Lower leg skin (tissue), 3 donors: ENCODE data around the gene HOXB2.

Experiments
- CTCF ChIP-seq, 3 donors: fragments of 450-650 bp; IDR thresholded peaks; one replicate each; pipeline ENCODE4 v1.5.1; 2016; ENCODE audit warnings: antibody characterized with exemption in 3 of 3, mild to moderate bottlenecking in 3 of 3, moderate library complexity in 2 of 3
- POLR2A ChIP-seq, 2 donors: fragments of 450-650 bp; IDR thresholded peaks; one replicate each; pipeline ENCODE4 v1.6.1; 2016 to 2017; ENCODE audit warnings: antibody characterized with exemption in 2 of 2, mild to moderate bottlenecking in 1 of 2, moderate library complexity in 1 of 2

GRCh38 chr17:48569674-48570324 is 24.9 kb upstream of the HOXB2 start:
- TF ChIP-seq CTCF (IDR thresholded peaks at IDR 0.05): no peak
- TF ChIP-seq POLR2A (IDR thresholded peaks at IDR 0.05): no peak
